SKM-1 treated with dmso at 0.1 percent for 144 hours (cell line): ENCODE results near the gene STARD4.
A peak's percentile ranks its signal among the peaks of the same experiment; 100 is the strongest.

ENCODE experiments used
- DNase-seq: peaks from one replicate; lab custom pipeline; 2025; ENCODE audit not compliant: unreplicated experiment; lab: John Stamatoyannopoulos, UW

The STARD4 gene, protein sequence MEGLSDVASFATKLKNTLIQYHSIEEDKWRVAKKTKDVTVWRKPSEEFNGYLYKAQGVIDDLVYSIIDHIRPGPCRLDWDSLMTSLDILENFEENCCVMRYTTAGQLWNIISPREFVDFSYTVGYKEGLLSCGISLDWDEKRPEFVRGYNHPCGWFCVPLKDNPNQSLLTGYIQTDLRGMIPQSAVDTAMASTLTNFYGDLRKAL

GRCh38 chr5:111512375-111513130 is at the start of gene STARD4:
Gene STARD4 (minus strand): TSS chr5:111512535. CDS start chr5:111507433, 5,102 bp downstream.
- DNase-seq, result peak; percentile 88

GRCh38 chr5:111559680-111560079 is 47.3 kb upstream of the STARD4 start:
- DNase-seq, result no peak

DNA sequence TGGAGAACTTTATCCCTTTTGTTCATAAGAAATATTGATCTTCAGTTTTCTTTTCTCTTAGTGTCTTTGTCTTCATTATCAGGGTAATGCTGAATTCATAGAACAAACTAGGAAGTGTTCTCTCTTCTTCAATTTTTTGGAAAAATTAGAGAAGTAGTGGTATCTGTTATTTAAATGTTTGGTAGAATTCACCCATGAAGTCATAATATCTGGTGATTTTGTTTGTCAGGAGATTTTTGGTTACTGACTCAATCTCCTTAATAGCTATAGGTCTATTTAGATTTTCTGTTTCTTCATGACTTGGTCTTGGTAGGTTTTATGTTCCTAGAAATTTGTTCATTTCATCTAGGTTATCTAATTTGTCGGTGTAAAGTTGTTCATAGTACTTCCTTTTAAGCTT is 45.4 kb upstream of the STARD4 start:
- DNase-seq, result no peak

- no peak for DNase-seq
Observed at GRCh38 chr5:111557111-111557510, 44.8 kb upstream of the STARD4 start.

- DNase-seq, result no peak
Observed at GRCh38 chr5:111556501-111556900, 44.2 kb upstream of the STARD4 start.

DNA sequence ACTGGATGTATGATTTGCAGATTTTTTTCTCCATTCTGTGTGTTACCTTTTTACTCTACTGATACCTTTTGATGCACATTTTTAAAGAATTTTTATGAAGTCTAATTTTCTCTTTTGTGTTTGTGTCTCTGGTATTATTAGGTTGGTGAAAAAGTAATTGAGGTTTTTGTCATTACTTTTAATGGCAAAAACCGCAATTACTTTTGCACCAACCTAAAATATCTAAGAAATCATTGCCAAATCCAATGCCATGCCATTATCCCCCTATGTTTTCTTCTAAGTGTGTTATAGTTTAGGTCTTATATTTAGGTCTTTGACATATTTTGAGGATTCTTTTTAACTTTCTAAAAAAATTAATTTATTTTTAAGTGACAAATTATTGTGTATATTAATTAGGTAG is 43.4 kb upstream of the STARD4 start:
- DNase-seq, result no peak

- no peak for DNase-seq
Observed at GRCh38 chr5:111553868-111554267, 41.5 kb upstream of the STARD4 start.

DNA sequence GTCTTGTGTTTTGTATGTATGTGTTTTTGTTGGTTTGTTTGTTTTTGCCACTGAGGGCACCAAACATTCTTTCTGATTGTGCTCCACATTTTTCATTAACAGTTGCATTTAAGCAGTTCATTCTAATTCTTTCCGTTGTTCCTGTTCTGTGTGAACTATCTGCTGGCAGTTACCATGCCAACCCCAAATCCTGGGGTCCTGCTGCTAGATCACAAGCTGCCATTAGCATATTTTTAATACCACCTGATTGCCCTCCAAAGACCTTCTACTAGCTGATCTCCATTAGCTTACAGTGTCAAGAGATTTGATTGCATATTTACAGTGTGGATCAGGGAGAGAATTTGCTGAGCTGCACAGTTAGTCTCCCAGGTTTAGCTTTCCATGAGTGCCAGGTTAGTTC is 40.6 kb upstream of the STARD4 start:
- no peak for DNase-seq

DNA sequence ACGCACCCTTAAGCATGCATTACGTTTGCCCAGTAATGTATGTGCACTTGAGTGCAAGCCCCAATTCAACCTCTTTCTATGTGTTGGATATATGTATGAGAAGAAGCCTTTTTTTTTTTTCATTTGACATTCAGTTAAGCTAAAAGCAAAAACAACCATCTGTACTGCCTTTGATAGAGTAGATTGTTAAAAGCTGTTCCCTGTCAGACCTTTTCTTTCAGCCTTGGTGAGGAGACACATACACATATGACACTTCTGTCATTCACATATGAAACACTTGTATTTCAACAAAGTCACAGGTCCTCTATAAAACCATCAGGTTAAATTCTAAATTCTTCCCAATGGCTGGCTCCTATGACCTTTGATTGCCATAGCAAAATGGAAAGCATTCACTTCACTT is 40.2 kb upstream of the STARD4 start:
- no peak for DNase-seq

GRCh38 chr5:111551569-111552275 is 39.4 kb upstream of the STARD4 start:
- no peak for DNase-seq

- no peak for DNase-seq
Observed at GRCh38 chr5:111551161-111551560, 38.8 kb upstream of the STARD4 start.

- DNase-seq, result peak; percentile 62
Observed at GRCh38 chr5:111550282-111551020, 38.1 kb upstream of the STARD4 start.

GRCh38 chr5:111548992-111549649 is 36.8 kb upstream of the STARD4 start:
- no peak for DNase-seq

GRCh38 chr5:111548348-111548950 is 36.1 kb upstream of the STARD4 start:
- DNase-seq, result no peak

- no peak for DNase-seq
Observed at GRCh38 chr5:111545031-111545430, 32.7 kb upstream of the STARD4 start.

DNA sequence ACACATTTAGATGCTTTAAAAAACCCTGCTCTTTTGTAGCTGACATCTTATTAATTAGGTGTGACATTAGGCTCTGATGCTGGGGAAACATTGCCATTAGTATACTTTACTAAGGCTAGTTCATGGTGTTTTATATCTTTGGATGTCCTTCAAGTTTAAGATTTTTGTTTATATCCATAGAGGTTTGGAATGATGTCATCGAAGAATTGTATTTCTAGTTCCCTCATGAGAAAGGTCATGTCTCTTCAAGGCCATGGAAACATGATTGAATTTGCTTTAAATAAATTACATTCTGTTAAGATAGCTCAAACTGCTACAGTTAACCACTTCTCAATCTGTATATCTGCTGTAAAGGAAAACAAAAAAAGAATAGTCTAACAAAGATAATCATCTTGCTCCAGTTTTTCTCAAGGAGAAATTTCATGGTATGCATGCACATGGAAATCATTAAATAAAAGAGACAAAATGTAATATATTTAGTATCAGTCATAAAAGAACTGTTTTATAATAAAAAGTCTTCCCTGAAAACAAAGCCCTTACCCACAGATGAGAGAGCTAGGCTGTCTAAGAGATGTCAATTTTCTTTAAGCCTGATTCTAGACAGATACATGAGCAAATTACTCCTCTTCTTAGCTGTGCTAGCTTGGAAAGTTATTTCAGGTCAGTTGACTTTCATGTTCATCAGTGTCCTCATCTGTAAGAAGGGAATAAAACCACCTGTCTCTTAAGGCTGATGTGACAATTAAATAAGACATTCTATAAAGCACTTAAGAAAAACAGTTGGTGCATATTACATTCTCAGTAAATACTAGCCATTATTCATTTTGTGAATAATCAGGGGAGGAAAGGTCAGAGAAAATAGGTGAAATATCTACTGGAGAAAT is 25.0 kb upstream of the STARD4 start:
- DNase-seq, result no peak

DNA sequence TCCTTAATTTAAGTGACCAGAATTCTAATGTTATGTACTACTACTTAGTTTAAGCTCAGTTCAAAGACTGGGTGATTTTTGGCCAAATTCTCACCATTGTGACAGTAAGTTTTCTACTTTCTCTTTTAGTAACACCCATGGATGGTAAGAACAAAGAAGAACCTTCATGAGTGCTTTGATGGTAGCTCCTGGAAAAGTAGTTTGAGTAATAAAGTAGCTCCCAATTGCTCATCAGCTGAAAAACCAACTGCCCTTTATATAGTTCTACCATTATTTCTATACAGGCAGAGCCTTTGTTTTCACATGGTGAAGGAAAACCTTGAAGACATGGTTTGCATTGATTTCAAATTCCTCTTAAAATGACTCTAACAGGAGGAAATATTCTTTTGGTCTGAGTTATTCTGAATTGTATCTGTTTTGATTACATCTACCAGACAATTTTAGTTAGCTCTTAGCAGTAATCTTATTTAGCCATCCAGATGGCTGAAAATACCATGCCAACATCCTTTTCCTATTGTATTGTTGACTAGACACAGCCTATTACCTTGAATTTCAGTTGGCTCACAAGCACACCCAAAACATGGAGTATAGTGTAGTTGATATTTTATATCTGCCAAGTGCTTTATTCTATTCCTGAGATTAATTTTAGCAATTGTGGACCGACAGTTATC is 23.7 kb upstream of the STARD4 start:
- no peak for DNase-seq

- no peak for DNase-seq
Observed at GRCh38 chr5:111532886-111533582, 20.7 kb upstream of the STARD4 start.
